ENCODE data around the gene THUMPD2. TPM values are rescaled to one million over a fixed set of nuclear protein-coding genes. Genes with fewer than 3 reads are reported as not detected.
A peak's percentile ranks its signal among the peaks of the same experiment; 100 is the strongest.

THUMPD2 gene
- total RNA-seq, 1 experiment from 2014 or later, result 16.5 TPM

GRCh38 chr2:39778233-39778632 is 825 bp downstream of the THUMPD2 start:
- peak overlapping the region; percentile 95 for H3K4me2 ChIP-seq (ENCODE audit: low read depth, low read length, poor library complexity, severe bottlenecking)
- peaks cover 57% of the 10 kb centered on the region for H3K79me2 ChIP-seq (ENCODE audit: low read length)
- no peaks in the 10 kb centered on the region for H4K20me1 ChIP-seq (ENCODE audit: insufficient read depth, low read depth, low read length)
- H3K4me1 ChIP-seq (ENCODE audit: low read length), result peaks cover 38% of the 10 kb centered on the region
- no peak for DNase-seq
- no peaks in the 10 kb centered on the region for H3K9me3 ChIP-seq (ENCODE audit: low read length)
- peaks cover 21% of the 10 kb centered on the region for H3K36me3 ChIP-seq (ENCODE audit: insufficient read depth, low read length)
- H2AFZ ChIP-seq (ENCODE audit: low read length), result peak overlapping the region; percentile 54; the same call in 1 of the 2 replicates
- H3K9ac ChIP-seq (ENCODE audit: low read length), result peak overlapping the region; percentile 90
- H3K9me2 ChIP-seq (replicated peaks; ENCODE audit: insufficient read depth, low read length), result no peaks in the 10 kb centered on the region
- peak overlapping the region; percentile 82 for H3K4me3 ChIP-seq (ENCODE audit: low read length)
- no peaks in the 10 kb centered on the region for H3K27me3 ChIP-seq (ENCODE audit: low read length)
- H3K27ac ChIP-seq (ENCODE audit: low read length), result peak overlapping the region; percentile 44; the same call in 1 of the 2 replicates

GRCh38 chr2:39772812-39773152 is 6.3 kb downstream of the THUMPD2 start:
- Histone ChIP-seq H3K4me3 (ENCODE audit: low read length) (no peak overlapping the region), H3K9ac (ENCODE audit: low read length) (no peak overlapping the region), H3K9me3 (ENCODE audit: low read length) (no peaks in the 10 kb centered on the region), H4K20me1 (ENCODE audit: insufficient read depth, low read depth, low read length) (no peaks in the 10 kb centered on the region; the same call in 1 of the 2 replicates), H3K9me2 (replicated peaks; ENCODE audit: insufficient read depth, low read length) (no peaks in the 10 kb centered on the region), H2AFZ (ENCODE audit: low read length) (no peak overlapping the region), H3K36me3 (ENCODE audit: insufficient read depth, low read length) (peaks cover 59% of the 10 kb centered on the region), H3K4me1 (ENCODE audit: low read length) (peaks cover 46% of the 10 kb centered on the region), H3K4me2 (ENCODE audit: low read depth, low read length, poor library complexity, severe bottlenecking) (no peak overlapping the region), H3K27me3 (ENCODE audit: low read length) (no peaks in the 10 kb centered on the region), H3K27ac (ENCODE audit: low read length) (no peak overlapping the region), H3K79me2 (ENCODE audit: low read length) (peaks cover 98% of the 10 kb centered on the region)
- DNase-seq, result no peak

- Histone ChIP-seq H3K4me3 (ENCODE audit: low read length) (no peak overlapping the region), H4K20me1 (ENCODE audit: insufficient read depth, low read depth, low read length) (no peaks in the 10 kb centered on the region; the same call in 1 of the 2 replicates)
Observed at GRCh38 chr2:39772086-39772811, 6.8 kb downstream of the THUMPD2 start.

DNA sequence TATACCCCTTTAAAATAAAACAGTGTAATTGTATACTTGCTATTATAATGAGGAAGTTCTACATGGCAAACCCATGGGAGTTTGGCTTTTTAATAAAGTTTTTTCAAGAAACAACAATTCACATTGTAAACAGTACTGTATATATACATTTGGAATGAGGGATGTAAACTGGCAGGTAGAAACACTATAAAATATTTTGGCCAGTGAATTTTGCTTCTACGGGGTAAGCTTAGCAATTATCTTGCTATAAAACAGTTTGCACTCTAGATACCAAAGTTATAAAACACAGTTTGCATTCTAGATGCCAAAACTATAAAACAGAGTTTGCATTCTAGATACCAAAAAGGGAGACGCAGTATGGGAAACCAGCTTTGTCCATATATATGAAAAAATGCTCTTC is 16.6 kb downstream of the THUMPD2 start:
- Histone ChIP-seq H3K27me3 (ENCODE audit: low read length) (no peaks in the 10 kb centered on the region), H3K9me2 (replicated peaks; ENCODE audit: insufficient read depth, low read length) (no peaks in the 10 kb centered on the region), H3K9me3 (ENCODE audit: low read length) (no peaks in the 10 kb centered on the region), H2AFZ (ENCODE audit: low read length) (no peak overlapping the region), H3K4me2 (ENCODE audit: low read depth, low read length, poor library complexity, severe bottlenecking) (no peak overlapping the region), H3K27ac (ENCODE audit: low read length) (no peak overlapping the region), H3K4me3 (ENCODE audit: low read length) (no peak overlapping the region), H4K20me1 (ENCODE audit: insufficient read depth, low read depth, low read length) (no peaks in the 10 kb centered on the region), H3K9ac (ENCODE audit: low read length) (no peak overlapping the region), H3K36me3 (ENCODE audit: insufficient read depth, low read length) (peaks cover 81% of the 10 kb centered on the region), H3K4me1 (ENCODE audit: low read length) (peaks cover 4% of the 10 kb centered on the region), H3K79me2 (ENCODE audit: low read length) (peaks cover 68% of the 10 kb centered on the region)
- DNase-seq, result no peak

More at GRCh38 chr2:39772086-39772811, 6.8 kb downstream of the THUMPD2 start:
- Histone ChIP-seq H3K79me2 (ENCODE audit: low read length) (peaks cover 93% of the 10 kb centered on the region), H3K27ac (ENCODE audit: low read length) (no peak overlapping the region), H3K9ac (ENCODE audit: low read length) (no peak overlapping the region), H3K36me3 (ENCODE audit: insufficient read depth, low read length) (peaks cover 56% of the 10 kb centered on the region), H3K9me2 (replicated peaks; ENCODE audit: insufficient read depth, low read length) (no peaks in the 10 kb centered on the region), H3K9me3 (ENCODE audit: low read length) (no peaks in the 10 kb centered on the region), H2AFZ (ENCODE audit: low read length) (no peak overlapping the region), H3K27me3 (ENCODE audit: low read length) (no peaks in the 10 kb centered on the region), H3K4me2 (ENCODE audit: low read depth, low read length, poor library complexity, severe bottlenecking) (no peak overlapping the region), H3K4me1 (ENCODE audit: low read length) (peaks cover 41% of the 10 kb centered on the region)
- DNase-seq, result no peak

DNA sequence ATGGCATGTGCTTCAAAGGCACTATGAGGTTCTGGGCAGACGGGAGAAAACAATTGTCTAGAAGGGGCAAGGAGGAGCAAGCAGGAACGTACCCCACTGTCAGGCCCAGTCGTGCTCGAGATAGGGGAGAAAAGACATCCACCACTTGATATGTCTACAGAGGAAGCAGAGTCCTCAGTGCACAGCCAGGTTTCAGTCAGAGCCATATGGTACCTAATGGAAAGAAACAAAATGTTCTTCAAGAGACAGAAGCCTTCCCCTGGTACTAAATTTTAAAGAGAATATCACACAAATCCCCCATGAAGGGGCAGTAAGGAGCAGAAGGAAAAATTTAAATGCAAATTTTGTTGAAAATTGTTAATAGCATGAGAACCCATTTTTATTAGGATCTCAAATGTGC is 21.9 kb downstream of the THUMPD2 start:
- H3K4me3 ChIP-seq (ENCODE audit: low read length), result no peak overlapping the region
- H3K27me3 ChIP-seq (ENCODE audit: low read length), result no peaks in the 10 kb centered on the region
- no peak overlapping the region for H3K4me2 ChIP-seq (ENCODE audit: low read depth, low read length, poor library complexity, severe bottlenecking)
- H3K79me2 ChIP-seq (ENCODE audit: low read length), result peaks cover 42% of the 10 kb centered on the region
- no peaks in the 10 kb centered on the region for H3K4me1 ChIP-seq (ENCODE audit: low read length)
- no peak for DNase-seq
- H3K9me2 ChIP-seq (replicated peaks; ENCODE audit: insufficient read depth, low read length), result no peaks in the 10 kb centered on the region
- no peaks in the 10 kb centered on the region for H4K20me1 ChIP-seq (ENCODE audit: insufficient read depth, low read depth, low read length)
- no peaks in the 10 kb centered on the region for H3K9me3 ChIP-seq (ENCODE audit: low read length)
- peaks cover 79% of the 10 kb centered on the region for H3K36me3 ChIP-seq (ENCODE audit: insufficient read depth, low read length)
- H3K27ac ChIP-seq (ENCODE audit: low read length), result no peak overlapping the region
- H3K9ac ChIP-seq (ENCODE audit: low read length), result no peak overlapping the region
- H2AFZ ChIP-seq (ENCODE audit: low read length), result no peak overlapping the region

GRCh38 chr2:39755466-39755865 is 23.6 kb downstream of the THUMPD2 start:
- Histone ChIP-seq H3K4me2 (ENCODE audit: low read depth, low read length, poor library complexity, severe bottlenecking) (no peak overlapping the region), H4K20me1 (ENCODE audit: insufficient read depth, low read depth, low read length) (no peaks in the 10 kb centered on the region), H3K4me1 (ENCODE audit: low read length) (no peaks in the 10 kb centered on the region), H3K27me3 (ENCODE audit: low read length) (no peaks in the 10 kb centered on the region), H3K9me3 (ENCODE audit: low read length) (no peaks in the 10 kb centered on the region), H3K27ac (ENCODE audit: low read length) (no peak overlapping the region), H3K9ac (ENCODE audit: low read length) (no peak overlapping the region), H3K9me2 (replicated peaks; ENCODE audit: insufficient read depth, low read length) (no peaks in the 10 kb centered on the region), H2AFZ (ENCODE audit: low read length) (no peak overlapping the region), H3K79me2 (ENCODE audit: low read length) (peaks cover 31% of the 10 kb centered on the region), H3K4me3 (ENCODE audit: low read length) (no peak overlapping the region), H3K36me3 (ENCODE audit: insufficient read depth, low read length) (peaks cover 70% of the 10 kb centered on the region)
- no peak for DNase-seq

DNA sequence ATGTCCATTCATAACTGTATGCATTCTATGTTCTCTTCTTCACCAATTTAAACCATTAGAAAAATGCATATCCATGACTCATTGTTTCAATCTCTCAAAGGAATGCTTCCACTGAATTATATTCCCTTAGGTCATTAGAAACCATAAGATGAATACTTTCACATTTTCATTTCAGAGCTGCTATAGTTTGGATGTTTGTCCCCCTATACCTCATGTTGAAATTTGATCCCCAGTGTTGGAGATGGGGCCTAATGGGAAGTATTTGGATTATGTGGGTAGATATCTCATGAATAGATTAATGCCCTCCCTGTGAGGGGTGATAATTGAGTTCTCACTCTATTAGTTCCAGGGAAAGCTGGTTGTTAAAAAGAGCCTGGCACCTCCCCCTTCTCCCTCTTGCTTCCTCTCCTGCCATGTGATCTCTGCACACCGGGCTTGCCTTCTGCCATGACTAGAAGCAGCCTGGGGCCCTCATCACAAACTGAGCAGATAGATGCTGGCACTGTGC is 35.7 kb downstream of the THUMPD2 start:
- H3K36me3 ChIP-seq (ENCODE audit: insufficient read depth, low read length), result peaks cover 55% of the 10 kb centered on the region
- H3K9ac ChIP-seq (ENCODE audit: low read length), result no peak overlapping the region
- H3K9me2 ChIP-seq (replicated peaks; ENCODE audit: insufficient read depth, low read length), result no peaks in the 10 kb centered on the region

GRCh38 chr2:39741871-39742270 is 37.2 kb downstream of the THUMPD2 start:
- H3K79me2 ChIP-seq (ENCODE audit: low read length), result peaks cover 12% of the 10 kb centered on the region
- no peaks in the 10 kb centered on the region for H3K9me2 ChIP-seq (replicated peaks; ENCODE audit: insufficient read depth, low read length)
- H4K20me1 ChIP-seq (ENCODE audit: insufficient read depth, low read depth, low read length), result no peaks in the 10 kb centered on the region
- H3K4me3 ChIP-seq (ENCODE audit: low read length), result no peak overlapping the region
- peaks cover 51% of the 10 kb centered on the region for H3K36me3 ChIP-seq (ENCODE audit: insufficient read depth, low read length)
- DNase-seq, result no peak
- no peaks in the 10 kb centered on the region for H3K9me3 ChIP-seq (ENCODE audit: low read length)
- no peaks in the 10 kb centered on the region for H3K4me1 ChIP-seq (ENCODE audit: low read length)
- H3K4me2 ChIP-seq (ENCODE audit: low read depth, low read length, poor library complexity, severe bottlenecking), result no peak overlapping the region
- H3K27me3 ChIP-seq (ENCODE audit: low read length), result no peaks in the 10 kb centered on the region
- no peak overlapping the region for H3K9ac ChIP-seq (ENCODE audit: low read length)
- H2AFZ ChIP-seq (ENCODE audit: low read length), result no peak overlapping the region
- H3K27ac ChIP-seq (ENCODE audit: low read length), result no peak overlapping the region

More for the DNA sequence above, 35.7 kb downstream of the THUMPD2 start:
- Histone ChIP-seq H3K79me2 (ENCODE audit: low read length) (peaks cover 12% of the 10 kb centered on the region), H4K20me1 (ENCODE audit: insufficient read depth, low read depth, low read length) (no peaks in the 10 kb centered on the region), H2AFZ (ENCODE audit: low read length) (no peak overlapping the region), H3K27me3 (ENCODE audit: low read length) (no peaks in the 10 kb centered on the region), H3K4me1 (ENCODE audit: low read length) (no peaks in the 10 kb centered on the region), H3K9me3 (ENCODE audit: low read length) (no peaks in the 10 kb centered on the region), H3K4me2 (ENCODE audit: low read depth, low read length, poor library complexity, severe bottlenecking) (no peak overlapping the region), H3K4me3 (ENCODE audit: low read length) (no peak overlapping the region), H3K27ac (ENCODE audit: low read length) (no peak overlapping the region)
- DNase-seq, result no peak

Data from Karpas-422 (cell line).